Measurements from ENCODE around the gene GIPC3. TPM values are rescaled to one million over a fixed set of nuclear protein-coding genes. Genes with fewer than 3 reads are reported as not detected.

GIPC3 gene
- total and polyA plus RNA-seq, 2 of the 8 experiments (the other 6 are each of a cell fraction or from before 2014, with no cell fraction given), result 1.0 to 1.2 TPM

GRCh38 chr19:3603121-3603811, 18.0 kb downstream of the GIPC3 start:
- Histone ChIP-seq H3K79me1 (ENCODE audit: low read depth, low read length) (no peaks in the 10 kb centered on the region), H4K8ac (ENCODE audit: extremely low read depth, insufficient read depth, low read length) (peak overlapping the region; percentile 12; the same call in 1 of the 2 replicates), H3K23ac (ENCODE audit: insufficient read length) (no peak overlapping the region), H3K4me2 (ENCODE audit: insufficient read depth in 1 of 2, low read depth in 2 of 2, low read length in 2 of 2) (no peak overlapping the region), H3K18ac (ENCODE audit: extremely low read depth, low read length) (no peak overlapping the region), H2BK5ac (ENCODE audit: low read depth, low read length) (no peak overlapping the region; the same call in 1 of the 2 replicates), H3K4me1 (replicated peaks in 1 of 4; ENCODE audit: control insufficient read depth in 3 of 4, insufficient read depth in 4 of 4, low read length in 3 of 4) (peaks cover 3 to 14% (median 12%) of the 10 kb centered on the region in 4 experiments), H2BK120ac (replicated peaks; ENCODE audit: low read depth, low read length) (no peak overlapping the region), H4K5ac (ENCODE audit: insufficient read length, low read depth, low read length) (no peak overlapping the region), H2BK15ac (ENCODE audit: low read length) (no peak overlapping the region; the same call in 1 of the 2 replicates), H2BK20ac (ENCODE audit: low read length) (no peak overlapping the region), H3K27ac (ENCODE audit: low read depth, low read length) (no peak overlapping the region), H3K14ac (ENCODE audit: insufficient read length) (no peak overlapping the region), H3K56ac (replicated peaks; ENCODE audit: insufficient read length, low read depth, low read length) (no peak overlapping the region), H2AFZ (ENCODE audit: low read length) (no peak overlapping the region), H3K9ac (replicated peaks in 1 of 4; ENCODE audit: extremely low read depth in 1 of 4, low read depth in 3 of 4, low read length in 3 of 4) (no peak overlapping the region), H3K4me3 (ENCODE audit: extremely low read depth in 1 of 4, insufficient read depth in 2 of 4, low read depth in 3 of 4, low read length in 4 of 4) (no peak overlapping the region), H3K27me3 (replicated peaks in 1 of 4; ENCODE audit: control insufficient read depth in 3 of 4, extremely low read depth in 1 of 4, insufficient read depth in 3 of 4, low read length in 3 of 4) (peaks cover 0 to 16% (median 13%) of the 10 kb centered on the region in 4 experiments; a peak in 5 of 7 replicates), H2BK12ac (ENCODE audit: low read depth, low read length) (no peak overlapping the region), H3K23me2 (ENCODE audit: low read depth, low read length) (peaks cover 18% of the 10 kb centered on the region; the same call in 1 of the 2 replicates), H2AK5ac (ENCODE audit: low read depth, low read length) (no peak overlapping the region), H3K79me2 (ENCODE audit: control insufficient read depth in 1 of 2, insufficient read depth in 2 of 2, low read length in 2 of 2) (no peaks in the 10 kb centered on the region), H3K36me3 (ENCODE audit: control insufficient read depth in 2 of 4, insufficient read depth in 4 of 4, low read length in 3 of 4) (no peaks in the 10 kb centered on the region), H4K91ac (replicated peaks; ENCODE audit: insufficient read length, low read length) (no peak overlapping the region), H3K9me3 (ENCODE audit: insufficient read depth in 2 of 2, low read depth in 1 of 2, low read length in 1 of 2) (no peaks in the 10 kb centered on the region), H4K20me1 (replicated peaks in 1 of 2; ENCODE audit: control insufficient read depth in 1 of 2, insufficient read depth in 2 of 2, low read length in 2 of 2) (peaks cover 0 to 3% of the 10 kb centered on the region in 2 experiments), H3K4ac (replicated peaks; ENCODE audit: insufficient read length, low read depth, low read length) (no peak overlapping the region)
- ChIA-PET CTCF (ENCODE audit: partially characterized antibody) (interaction anchor here (0.9 to 3.0 kb wide), 6 partner anchors 10 to 99 kb away, joined by 3 to 10 read pairs (median 4); no protein-coding TSS in a partner anchor), POLR2A (ENCODE audit: partially characterized antibody) (no interaction called here)
- no peak for FAIRE-seq
- 93% methylated on average over 23 of the region's 23 CpGs; no CpG with 5 or more reads in 1 of the 2 experiments for WGBS, 2 experiments (ENCODE audit: extremely low coverage in 1 of 2, insufficient coverage in 1 of 2, insufficient read length in 1 of 2, insufficient replicate concordance in 2 of 2, low coverage in 1 of 2, low lambda C conversion rate in 2 of 2, missing lambda C conversion rate in 1 of 2)
- no peak for DNase-seq (ENCODE audit: low read depth in 1 of 2, low spot score in 2 of 2)
- no peak for TF ChIP-seq PHF8 (conservative IDR thresholded peaks at IDR 0.05; ENCODE audit: low read depth, low read length)
- TF ChIP-seq BCL11A (IDR thresholded peaks at IDR 0.05; ENCODE audit: low read depth in 2 of 2, low read length in 2 of 2), result no peak
- TF ChIP-seq CHD2 (IDR thresholded peaks at IDR 0.05; ENCODE audit: low read length), result no peak
- no peak for TF ChIP-seq ZNF274 (IDR thresholded peaks at IDR 0.05; ENCODE audit: borderline replicate concordance, extremely low read depth, low read length)
- TF ChIP-seq SP2 (IDR thresholded peaks at IDR 0.05; ENCODE audit: low read length), result no peak
- TF ChIP-seq BACH1 (IDR thresholded peaks at IDR 0.05; ENCODE audit: low read length), result no peak
- TF ChIP-seq NANOG (IDR thresholded peaks at IDR 0.05; ENCODE audit: insufficient read depth, low read depth, low read length, poor library complexity, severe bottlenecking), result no peak
- no peak for TF ChIP-seq RXRA (IDR thresholded peaks at IDR 0.05; ENCODE audit: insufficient read depth, low read depth, low read length)
- TF ChIP-seq SRF (IDR thresholded peaks at IDR 0.05; ENCODE audit: low read depth, low read length), result no peak
- no peak for TF ChIP-seq NRF1 (IDR thresholded peaks at IDR 0.05; ENCODE audit: low read depth, low read length)
- TF ChIP-seq TBP (IDR thresholded peaks at IDR 0.05; ENCODE audit: low read depth, low read length), result no peak
- TF ChIP-seq CBX5 (IDR thresholded peaks at IDR 0.05; ENCODE audit: low read depth, low read length), result no peak
- TF ChIP-seq POLR2AphosphoS5 (IDR thresholded peaks at IDR 0.05; ENCODE audit: low read depth, low read length), result no peak
- TF ChIP-seq BRCA1 (IDR thresholded peaks at IDR 0.05; ENCODE audit: low read depth, low read length), result no peak
